HEK293T (cell line): ENCODE results near the gene EPG5.

ENCODE experiments used
- ELF4 ChIP-seq: fragments of 450-650 bp; IDR thresholded peaks from 2 replicates; pipeline ENCODE4 v1.6.1; 2017; ENCODE audit warnings: antibody characterized with exemption
- FOXM1 ChIP-seq: fragments of 450-650 bp; IDR thresholded peaks from 2 replicates; pipeline ENCODE4 v1.6.1; 2017; ENCODE audit warnings: mild to moderate bottlenecking, borderline replicate concordance
- HDGF ChIP-seq: fragments of 450-650 bp; IDR thresholded peaks from 2 replicates; pipeline ENCODE4 v1.6.1; 2017; ENCODE audit warnings: antibody characterized with exemption, borderline replicate concordance
- SP1 ChIP-seq: fragments of 450-650 bp; IDR thresholded peaks from 2 replicates; pipeline ENCODE4 v1.6.1; 2017
- TF ChIP-seq, protein P1 (sequence below): fragments of 450-650 bp; IDR thresholded peaks from 2 replicates; pipeline ENCODE4 v1.6.1; 2016

DNA sequence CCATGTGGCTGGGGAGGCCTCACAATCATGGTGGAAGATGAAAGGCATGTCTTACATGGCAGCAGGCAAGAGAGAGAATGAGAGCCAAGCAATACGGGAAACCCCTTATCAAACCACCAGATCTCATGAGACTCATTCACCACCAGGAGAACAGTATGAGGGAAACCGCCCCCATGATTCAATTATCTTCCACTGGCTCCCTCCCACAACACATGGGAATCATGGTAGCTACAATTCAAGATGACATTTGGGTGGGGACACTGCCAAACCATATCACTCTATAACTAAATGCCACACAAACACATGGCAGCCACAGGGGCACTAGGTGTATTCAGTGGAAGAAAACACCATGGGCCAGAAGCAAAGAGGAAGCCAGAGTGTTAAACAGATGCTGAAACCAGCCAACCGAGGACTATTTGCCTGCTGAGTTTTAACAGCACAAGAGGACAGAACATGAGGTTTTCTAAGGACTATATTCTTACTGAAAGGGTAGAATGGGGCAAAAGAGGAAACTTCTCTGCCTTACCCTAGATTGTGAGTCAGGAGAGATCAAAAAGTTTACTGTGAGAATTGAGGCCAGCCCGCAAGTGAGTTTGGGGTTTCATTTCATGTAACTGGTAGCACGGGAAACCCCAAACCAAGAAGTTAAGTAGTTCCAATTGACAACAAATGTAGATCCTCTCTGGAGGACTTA, 92.5 kb downstream of the EPG5 start:
- no peak for TF ChIP-seq SP1
- no peak for TF ChIP-seq FOXM1
- TF ChIP-seq, protein P1, sequence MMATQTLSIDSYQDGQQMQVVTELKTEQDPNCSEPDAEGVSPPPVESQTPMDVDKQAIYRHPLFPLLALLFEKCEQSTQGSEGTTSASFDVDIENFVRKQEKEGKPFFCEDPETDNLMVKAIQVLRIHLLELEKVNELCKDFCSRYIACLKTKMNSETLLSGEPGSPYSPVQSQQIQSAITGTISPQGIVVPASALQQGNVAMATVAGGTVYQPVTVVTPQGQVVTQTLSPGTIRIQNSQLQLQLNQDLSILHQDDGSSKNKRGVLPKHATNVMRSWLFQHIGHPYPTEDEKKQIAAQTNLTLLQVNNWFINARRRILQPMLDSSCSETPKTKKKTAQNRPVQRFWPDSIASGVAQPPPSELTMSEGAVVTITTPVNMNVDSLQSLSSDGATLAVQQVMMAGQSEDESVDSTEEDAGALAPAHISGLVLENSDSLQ: no peak
- no peak for TF ChIP-seq ELF4
- no peak for TF ChIP-seq HDGF
